ENCODE measurements around the gene MTUS2.

MTUS2 gene

DNA sequence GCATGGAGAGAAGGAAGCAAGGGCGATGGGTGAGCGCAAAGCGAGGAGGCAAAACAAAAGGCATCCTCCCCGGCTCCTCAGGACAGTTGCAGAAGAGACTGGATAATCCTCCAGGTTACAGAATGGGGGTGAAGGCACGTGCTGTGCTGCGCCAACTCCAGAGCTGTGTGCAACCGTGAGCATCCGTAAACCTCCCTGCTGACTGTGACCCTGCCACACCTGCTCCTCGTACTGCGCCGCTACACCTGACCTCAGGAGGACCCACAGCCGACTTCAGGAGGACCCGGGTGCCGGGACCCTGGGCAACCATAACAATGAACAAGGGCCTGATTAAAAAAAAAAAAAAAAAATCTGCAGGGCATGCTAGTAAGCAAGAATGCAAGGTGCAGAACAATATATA lies 706.6 kb downstream of the MTUS2 start:
- no peak for DNase-seq (ENCODE audit: low read depth)

DNA sequence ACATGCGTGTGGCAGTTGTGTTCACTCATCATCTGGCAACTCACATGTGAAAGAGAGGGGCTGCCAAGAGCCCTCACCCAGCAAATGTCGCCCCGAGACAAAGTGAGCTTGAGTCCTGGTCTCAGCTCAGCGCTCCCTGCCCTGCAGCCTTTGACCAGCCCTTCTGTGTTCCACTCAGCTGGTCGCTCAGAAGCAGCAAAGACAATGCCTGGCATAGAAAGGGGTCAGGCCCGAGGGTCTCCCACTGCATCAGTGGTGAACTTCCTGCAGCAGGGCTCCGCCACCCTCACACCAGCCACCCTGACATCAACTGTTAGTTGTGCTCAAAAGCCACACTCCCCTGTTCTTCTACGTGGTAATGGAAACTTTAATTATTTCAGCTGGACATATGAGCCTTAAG lies 707.4 kb downstream of the MTUS2 start:
- no peak for DNase-seq (ENCODE audit: low read depth)

DNA sequence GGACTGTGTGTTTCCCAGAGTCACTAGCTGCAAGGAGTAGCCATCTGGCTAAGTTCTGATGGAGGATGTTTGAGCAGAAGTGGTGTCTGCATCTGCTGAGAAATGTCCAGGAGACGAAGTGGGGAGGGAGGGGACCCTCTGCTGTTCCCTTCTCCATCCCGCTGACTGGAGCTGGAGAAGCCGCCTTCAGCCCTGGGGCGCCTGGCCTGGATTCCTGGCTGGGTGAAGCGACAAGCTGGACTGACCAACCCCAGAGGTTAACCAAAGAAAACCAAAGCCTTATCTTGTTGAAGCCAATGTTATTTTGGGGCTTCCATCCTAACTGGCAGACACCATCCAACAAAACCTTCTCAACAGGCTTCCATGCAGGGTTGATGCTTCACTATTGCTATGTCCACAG lies 707.8 kb downstream of the MTUS2 start:
- no peak for DNase-seq (ENCODE audit: low read depth)

DNA sequence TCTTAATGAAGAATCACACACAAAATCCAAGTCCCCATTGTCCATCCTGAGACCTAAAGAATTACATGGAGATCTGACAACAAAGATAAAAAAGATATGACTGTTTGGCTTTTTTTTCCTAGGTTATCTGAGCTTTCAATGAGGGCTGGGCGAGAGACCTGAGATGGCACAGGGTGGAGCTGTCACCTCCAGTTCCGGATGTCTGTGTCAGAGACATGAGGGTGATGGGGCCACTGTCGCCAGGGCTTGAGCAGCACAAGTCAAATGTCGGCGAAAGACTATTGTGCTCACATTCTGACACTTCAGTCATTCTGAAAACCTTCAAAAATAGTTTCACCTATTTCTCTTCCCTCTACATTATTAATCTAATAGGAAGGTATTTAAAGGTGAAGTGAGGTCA lies 709.6 kb downstream of the MTUS2 start:
- DNase-seq (ENCODE audit: low read depth): no peak

DNA sequence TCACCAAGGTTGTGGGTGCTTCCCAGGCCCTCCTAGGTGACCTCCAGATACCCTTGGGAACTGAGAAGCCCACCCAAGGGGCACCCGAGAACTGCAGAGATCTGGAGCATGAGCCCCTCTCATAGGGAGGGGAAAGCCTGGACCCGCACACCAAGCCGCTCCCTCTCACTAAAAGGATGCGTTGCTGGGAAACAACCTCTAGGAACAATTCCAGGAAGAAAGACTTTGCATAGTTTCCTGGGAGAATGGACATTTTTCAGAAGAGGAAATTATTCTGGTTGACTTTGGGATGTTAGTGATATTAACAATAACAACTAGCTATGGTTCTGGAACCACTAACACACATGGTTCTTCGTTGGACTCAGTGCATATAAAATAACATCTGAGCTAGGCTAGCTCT lies 710.8 kb downstream of the MTUS2 start:
- no peak for DNase-seq (ENCODE audit: low read depth)

DNA sequence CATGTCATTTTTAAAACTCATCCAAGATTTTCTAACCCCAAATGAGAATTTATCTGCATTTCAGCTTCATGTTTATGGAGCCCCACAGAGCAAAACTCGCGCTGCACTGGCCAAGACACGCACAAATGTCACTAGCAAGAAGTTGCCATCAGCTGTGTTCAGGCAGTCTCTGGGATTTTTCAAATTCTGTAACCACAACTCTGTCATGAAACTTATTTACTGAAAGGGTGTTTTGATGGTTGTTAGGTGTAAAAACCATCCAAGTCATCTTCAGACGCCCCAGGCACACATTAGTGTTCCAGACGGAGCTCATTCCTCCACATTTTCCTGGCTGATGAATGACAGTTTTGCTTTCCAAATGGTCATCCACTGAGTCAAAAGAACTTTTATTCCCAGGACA lies 712.0 kb downstream of the MTUS2 start:
- DNase-seq (ENCODE audit: low read depth): no peak

DNA sequence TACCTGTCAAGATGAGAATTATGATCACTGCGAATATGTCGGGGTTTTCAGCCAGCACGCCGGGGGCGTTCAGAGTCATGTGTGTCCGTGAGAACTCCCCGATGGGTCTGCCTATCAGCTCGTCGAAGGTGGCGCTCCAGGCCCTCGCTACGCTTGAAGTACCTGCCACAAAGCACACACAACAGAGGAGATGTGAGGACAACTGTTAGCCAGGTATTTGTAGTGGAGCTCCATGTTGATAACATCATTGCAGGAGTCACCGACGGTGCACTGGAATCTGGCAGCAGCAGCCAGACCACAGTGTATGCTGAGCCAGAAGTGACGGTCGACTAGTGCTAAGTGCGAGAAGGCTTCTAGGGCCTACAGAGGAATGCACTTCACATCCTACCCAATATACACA lies 712.7 kb downstream of the MTUS2 start:
- DNase-seq (ENCODE audit: low read depth): no peak

DNA sequence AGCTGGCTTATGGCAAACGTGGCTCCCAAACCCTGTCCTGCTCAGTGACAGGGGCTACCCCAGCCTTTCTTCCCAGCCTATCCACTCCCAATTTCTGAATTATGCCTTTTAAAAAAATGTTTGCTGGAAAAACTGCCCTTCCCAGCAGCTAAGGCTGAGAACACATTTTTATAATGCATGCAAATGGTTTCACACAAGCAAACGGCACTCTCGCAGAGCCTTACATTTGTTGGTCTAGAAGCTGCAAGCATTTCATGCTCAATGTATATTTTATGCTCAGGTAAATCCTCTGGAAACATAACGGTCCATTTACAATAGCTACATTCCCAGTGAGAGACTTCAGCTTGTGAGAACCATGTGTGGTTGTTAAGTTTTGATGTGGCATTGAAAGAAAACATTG lies 713.9 kb downstream of the MTUS2 start:
- no peak for DNase-seq (ENCODE audit: low read depth)

DNA sequence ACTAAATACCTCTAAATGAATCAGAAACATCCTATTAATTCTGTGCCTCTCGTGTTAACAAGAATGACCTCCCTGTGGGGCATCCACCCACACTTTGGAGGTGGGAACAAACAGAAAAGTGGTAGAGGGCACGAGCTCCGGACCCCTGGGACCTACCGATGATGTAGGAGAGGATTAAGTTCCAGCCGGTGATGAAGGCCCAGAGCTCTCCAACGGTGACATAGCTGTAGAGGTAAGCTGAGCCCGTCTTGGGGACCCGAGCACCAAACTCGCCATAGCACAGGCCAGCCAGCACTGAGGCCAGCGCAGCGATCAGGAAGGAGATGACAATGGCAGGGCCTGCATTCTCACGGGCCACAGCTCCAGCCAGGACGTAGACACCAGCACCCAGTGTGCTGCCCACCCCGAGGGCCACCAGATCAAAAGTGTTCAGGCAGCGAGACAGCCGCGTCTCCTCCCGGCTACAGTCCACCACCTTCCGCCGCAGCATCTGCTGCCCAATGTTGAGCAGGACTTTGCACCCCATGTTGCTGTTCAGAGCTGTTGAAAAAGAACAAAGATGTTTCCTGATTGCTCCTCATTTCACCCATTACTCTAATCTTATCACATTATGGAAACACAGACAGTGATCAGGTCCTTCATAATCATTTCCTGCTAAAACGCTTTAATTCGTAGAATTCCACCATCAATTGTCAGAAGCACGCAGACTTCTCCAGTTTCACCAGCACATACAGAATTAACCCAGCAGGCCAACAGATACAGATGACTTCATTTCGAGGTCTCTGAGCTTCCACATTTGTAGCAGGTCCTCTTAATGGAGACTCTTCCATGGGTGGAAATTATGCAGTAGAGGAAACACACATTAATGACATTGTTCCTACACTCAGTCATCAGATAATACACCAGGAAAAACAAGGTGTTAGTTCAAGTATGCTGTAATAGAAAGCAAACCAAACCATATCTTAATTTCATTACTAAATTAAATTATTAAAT lies 715.8 kb downstream of the MTUS2 start:
- DNase-seq (ENCODE audit: low read depth): no peak

DNA sequence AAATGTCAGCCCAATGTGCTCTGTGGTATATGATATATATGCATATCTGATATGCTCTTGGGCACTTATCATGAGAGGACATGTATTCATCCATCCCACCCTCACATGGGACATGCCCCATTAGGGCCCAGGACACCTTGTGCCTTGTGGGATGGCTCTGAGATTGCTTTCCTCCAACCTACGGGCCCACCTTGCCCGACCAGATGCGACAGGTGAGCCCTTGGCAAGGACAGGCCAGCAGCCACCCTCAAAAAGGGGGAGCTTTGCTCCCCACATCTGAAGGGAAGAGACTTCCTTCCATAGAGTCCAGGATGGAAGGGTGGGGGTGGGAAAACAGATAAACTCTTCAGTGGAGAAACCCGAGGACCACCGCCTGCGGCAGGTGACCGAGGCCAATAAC lies 716.7 kb downstream of the MTUS2 start:
- DNase-seq (ENCODE audit: low read depth): no peak

DNA sequence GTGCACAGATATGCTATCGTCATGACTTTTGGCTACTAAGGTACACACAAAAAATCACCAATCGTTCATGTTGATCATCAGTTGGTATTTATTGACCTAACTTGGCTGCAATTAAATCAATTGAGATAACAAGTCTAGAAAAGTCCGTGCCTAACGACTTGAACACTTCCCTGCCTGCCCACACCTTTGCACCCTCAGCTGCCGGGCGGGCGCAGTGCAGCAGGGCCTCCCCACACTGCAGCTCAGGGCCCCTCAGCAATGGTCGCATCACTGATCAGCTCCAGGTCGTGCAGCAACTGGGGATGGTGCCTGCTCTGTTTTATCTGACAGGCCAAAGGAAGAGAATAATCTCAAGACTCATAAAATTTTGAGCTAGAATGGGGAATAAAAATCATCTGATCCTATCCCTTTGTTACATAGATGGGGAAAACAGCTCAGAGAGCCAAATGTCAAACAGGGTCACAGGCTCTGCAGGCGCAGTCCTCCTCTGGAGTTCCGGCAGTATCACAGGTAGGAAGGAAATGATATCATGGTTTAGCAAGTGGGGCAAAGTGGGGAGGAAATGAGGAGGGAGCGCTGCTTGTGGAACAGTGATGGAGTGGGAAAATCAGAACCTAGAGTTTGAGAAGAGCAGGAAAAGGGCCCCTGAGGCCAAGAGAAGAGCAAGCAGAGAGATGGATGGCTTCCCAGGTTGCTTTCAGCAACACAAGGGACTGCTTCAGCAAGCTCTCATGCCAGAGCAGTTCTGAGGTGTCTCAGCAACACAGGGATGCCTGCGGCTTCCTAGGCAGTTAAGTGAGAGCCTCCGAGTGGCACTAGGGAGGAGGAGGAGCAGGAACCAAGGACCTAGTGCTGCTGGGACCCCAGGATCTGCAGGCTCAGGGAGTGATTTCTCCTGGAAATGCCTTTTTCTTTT lies 717.9 kb downstream of the MTUS2 start:
- no peak for DNase-seq (ENCODE audit: low read depth)

DNA sequence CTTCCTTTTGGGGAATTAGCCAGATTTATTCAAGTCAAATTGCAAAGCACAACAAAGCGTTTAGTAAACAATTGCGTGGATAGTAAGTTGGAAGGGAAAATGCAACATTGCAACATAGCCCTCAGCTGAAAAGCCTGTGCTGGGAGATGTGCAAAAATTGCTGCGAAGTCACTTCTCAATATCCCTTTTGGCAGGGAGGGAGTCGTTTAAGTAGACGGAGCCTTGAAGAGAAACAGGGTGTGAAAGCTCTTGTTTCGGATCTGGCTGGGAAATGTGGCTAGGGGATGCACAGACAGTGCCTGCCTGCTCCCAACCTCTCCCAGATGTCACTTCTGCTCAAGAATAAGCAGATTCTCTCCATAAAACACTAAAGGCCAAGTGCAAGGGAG lies 718.5 kb downstream of the MTUS2 start:
- peak; percentile 68 for DNase-seq (ENCODE audit: low read depth)

DNA sequence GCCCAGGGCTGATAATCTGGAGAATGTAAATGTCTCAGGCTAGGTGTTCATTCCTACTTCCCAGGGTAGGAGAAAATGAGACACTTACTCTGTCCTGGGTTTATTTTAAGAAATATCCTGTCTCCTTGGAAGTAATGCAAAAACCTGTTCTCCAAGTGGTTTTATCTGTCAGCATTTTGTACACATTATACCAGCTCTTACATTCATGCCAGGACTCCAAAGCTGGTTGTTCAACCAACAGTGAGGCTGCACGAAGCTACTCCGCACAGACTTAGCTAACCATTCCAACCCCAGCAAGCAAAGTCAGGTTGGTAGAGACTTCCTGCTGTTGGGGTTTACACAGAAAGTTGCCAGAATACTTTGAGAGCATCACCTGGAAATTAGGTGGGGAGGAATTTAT lies 719.7 kb downstream of the MTUS2 start:
- no peak for DNase-seq (ENCODE audit: low read depth)

DNA sequence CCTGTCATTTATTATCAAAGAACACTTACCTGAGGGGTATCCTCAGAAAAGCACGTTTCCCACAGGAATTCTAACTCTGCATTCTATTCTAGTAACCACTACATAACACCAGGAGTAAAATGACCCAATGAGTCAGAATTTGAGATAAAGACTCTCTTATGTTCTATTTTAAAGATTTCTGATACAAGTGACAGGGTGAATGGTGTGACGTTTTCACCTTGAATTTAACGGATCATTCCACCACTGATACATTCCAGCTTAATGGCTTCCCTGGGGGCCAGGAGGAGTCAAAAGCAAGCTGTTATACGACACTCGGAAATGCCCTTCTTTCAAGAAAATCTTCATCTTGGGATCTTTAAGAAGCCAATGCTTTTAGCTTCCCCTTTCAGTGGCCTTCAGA lies 720.2 kb downstream of the MTUS2 start:
- DNase-seq (ENCODE audit: low read depth): no peak

DNA sequence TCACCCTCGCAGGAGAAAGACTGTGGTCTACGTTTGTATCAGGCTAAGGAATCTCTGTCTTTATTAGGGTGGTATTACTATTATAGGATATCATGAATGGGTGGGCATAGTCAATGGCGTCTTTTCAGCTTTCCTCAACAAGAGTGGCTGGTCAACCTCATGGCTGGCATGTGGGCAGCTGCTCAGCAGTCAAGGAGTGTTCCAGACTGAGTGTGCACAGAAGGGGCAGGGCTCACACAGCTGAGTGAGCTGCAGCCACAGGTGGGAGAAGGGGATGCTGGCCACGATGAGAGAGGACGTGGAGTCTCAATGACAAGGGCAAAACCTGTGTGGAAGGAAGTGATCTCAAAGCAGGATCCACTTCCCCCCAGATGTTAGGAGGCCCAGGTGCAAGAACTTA lies 720.7 kb downstream of the MTUS2 start:
- DNase-seq (ENCODE audit: low read depth): no peak

DNA sequence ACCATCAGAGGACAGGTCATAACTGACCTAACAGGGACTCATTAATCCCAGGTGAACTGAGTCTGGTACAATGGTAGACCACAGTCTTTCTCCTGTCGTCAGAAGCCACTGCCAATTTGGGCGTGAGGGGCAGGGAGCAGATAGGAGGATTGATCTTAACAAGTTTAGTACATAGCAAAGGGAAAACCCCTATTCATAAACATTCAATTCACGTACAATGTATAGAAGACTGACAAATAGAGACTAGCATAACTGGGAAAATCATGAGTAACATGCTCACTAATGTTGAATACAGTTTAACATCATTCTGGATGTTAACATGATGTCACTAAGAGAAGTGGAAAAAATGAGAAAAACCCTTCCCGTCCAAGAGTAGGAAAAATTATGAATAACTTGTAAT lies 721.3 kb downstream of the MTUS2 start:
- DNase-seq (ENCODE audit: low read depth): no peak

DNA sequence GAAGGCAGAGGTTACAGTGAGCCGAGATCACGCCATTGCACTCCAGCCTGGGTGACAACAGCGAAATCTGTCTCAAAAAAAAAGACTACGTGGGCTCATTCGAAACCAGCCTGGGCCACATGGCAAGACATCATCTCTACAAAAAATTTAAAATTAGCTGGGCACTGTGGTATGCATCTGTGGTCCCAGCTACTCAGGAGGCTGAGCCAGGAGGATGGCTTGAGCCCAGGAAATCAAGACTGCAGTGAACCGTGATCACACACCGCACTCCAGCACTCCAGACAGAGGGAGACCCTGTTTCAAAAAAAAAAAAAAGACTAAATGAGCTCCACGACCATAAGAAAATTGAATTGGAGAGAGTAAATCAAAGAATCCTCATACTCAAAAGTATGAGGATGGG lies 722.2 kb downstream of the MTUS2 start:
- DNase-seq (ENCODE audit: low read depth): no peak

DNA sequence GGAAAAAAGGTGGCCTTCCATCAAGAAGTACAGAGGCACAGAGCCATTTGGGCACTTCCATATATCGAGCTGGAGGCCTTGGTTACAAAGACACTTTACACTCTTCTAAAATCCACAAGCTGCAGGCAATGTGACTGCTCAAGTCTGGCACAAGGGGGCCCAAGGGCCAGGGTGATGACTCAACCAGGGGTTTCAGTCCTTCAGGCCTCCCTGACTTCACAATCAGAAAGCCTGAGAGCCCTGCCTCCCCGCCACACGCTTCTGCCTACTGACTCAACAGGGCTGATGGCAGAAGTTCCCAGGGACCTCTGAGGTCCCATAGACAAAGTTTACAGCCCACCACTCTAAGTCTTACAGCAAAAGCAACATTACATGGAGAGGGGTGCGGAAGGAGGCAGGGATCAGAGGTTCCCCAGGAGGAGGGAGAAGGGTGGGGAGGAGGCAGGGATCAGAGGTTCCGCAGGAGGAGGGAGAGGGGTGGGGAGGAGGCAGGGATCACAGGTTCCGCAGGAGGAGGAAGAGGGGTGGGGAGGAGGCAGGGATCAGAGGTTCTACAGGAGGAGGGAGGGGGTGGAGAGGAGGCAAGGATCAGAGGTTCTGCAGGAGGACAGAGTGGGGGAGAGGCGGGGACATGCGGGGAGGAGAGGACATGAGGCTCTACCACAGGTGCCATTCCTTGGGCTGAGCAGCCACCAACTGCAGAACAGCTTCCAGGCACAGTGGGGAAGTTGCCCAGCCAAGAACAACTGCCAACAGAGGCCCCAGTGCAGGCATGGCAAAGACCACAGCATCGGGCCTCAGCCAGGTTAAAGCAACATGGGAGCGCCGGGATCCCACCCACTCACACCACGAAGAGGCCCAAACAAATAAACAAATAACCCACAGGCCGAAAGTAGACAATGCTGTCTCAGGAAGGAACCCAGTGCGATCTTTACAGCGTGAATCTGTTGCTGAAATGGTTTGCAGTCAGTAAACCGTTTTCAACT lies 723.4 kb downstream of the MTUS2 start:
- no peak for DNase-seq (ENCODE audit: low read depth)

DNA sequence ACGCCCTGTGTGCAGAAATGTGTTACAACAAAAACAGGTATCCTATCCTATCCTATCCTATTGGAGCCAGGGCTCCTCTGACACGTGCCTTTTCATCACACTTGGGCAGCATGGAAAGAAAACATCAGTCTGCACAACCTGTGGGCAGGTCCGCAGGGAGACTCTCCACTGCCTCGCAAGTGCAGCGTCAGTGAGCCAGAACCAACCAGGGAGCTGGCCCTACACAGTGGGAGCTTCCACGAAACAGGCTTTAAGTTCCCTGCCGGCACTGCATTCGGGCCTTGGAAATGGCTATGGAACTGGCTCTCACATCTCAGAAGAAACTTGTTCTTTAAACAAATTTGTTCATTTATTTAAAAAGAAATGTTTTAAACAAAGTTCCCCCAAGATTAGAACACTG lies 725.8 kb downstream of the MTUS2 start:
- no peak for DNase-seq (ENCODE audit: low read depth)

DNA sequence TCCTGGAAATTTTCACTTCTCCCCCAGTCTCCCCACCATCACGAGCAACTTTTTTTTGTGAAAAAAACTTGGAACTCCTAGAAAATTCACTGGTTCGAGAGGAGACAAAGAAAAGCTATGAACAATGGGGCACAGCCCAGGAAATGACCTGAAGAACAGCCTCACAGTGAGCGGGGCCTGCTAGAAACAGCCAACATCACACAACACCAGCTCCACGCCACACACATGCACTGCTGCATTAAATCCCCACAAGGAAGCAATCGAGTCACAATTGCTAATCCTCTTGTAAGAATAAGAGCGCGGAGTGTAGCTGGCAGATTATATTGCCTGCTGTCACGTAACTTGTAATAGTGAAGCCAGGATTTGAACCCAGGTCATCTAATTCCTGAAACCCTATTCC lies 726.5 kb downstream of the MTUS2 start:
- DNase-seq (ENCODE audit: low read depth): no peak

DNA sequence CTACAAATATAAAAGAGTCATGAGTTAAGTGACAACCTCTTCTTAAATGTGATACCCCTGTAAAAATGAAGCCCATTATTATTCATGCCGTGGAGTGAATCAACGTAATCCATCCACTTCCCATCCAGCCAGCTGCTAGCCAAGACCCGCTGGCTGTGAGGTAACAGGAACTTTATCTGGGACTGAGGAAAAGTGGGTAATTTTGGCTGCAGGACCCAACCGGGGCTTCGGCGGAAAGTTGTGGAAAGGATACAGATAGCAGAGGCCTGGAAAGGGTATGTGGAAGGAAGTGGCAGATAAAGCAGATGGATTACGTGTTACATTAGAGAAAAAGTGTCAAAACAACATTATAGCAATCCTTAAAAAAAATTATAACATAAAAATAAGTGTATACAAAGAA lies 727.0 kb downstream of the MTUS2 start:
- no peak for DNase-seq (ENCODE audit: low read depth)

DNA sequence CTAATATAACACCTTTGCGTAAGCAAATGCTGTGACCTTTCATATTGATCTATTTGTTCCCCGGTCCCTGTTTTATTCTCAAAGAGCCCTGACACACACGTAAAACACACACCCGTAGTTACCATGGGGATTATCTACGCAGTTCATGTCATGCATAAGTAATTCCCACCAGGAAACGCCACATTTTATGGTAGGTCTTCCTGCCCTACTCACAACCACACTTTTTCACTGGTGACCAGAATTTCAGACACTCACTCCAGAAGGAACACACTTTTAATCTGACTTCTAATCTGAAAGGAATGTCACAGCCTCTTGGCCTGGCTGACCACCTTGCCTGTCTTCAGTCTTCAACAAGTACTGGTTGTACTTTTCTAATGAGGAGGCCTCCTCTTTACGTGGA lies 728.6 kb downstream of the MTUS2 start:
- no peak for DNase-seq (ENCODE audit: low read depth)

Data from fibroblast of gingiva (primary cell).